ENCODE results near the gene TGFBR2.
"Not testable (repeated sequence)": the region's sequence is repeated elsewhere in the genome, so short reads cannot be mapped to it uniquely, and the experiment has no call there.

The TGFBR2 gene

GRCh38 chr3:30659270-30660130, 53.1 kb downstream of the TGFBR2 start:
- H3K4me1 Mint-ChIP-seq (ENCODE audit: low read depth) = peaks cover 98% of the 10 kb centered on the region
- H3K9me3 Mint-ChIP-seq = no peaks in the 10 kb centered on the region
- no peak for DNase-seq
- H3K4me3 Mint-ChIP-seq = peak overlapping the region; percentile 65
- H3K36me3 Mint-ChIP-seq (ENCODE audit: low read depth) = peaks cover 93% of the 10 kb centered on the region
- peak overlapping the region; percentile 97 for H3K27ac Mint-ChIP-seq
- no peaks in the 10 kb centered on the region for H3K27me3 Mint-ChIP-seq

- no peak for DNase-seq
- H3K4me3 Mint-ChIP-seq = peak overlapping the region; percentile 45
- peak overlapping the region; percentile 91 for H3K27ac Mint-ChIP-seq
- no peaks in the 10 kb centered on the region for H3K27me3 Mint-ChIP-seq
- H3K4me1 Mint-ChIP-seq (ENCODE audit: low read depth) = peaks cover 98% of the 10 kb centered on the region
- H3K36me3 Mint-ChIP-seq (ENCODE audit: low read depth) = peaks cover 93% of the 10 kb centered on the region
- no peaks in the 10 kb centered on the region for H3K9me3 Mint-ChIP-seq
Measured at GRCh38 chr3:30660136-30660535, 53.7 kb downstream of the TGFBR2 start.

- DNase-seq = no peak
- Mint-ChIP-seq H3K36me3 (ENCODE audit: low read depth) (peaks cover 93% of the 10 kb centered on the region), H3K27ac (peak overlapping the region; percentile 91), H3K9me3 (no peaks in the 10 kb centered on the region), H3K27me3 (no peaks in the 10 kb centered on the region), H3K4me1 (ENCODE audit: low read depth) (peaks cover 98% of the 10 kb centered on the region), H3K4me3 (peak overlapping the region; percentile 45)
Measured at GRCh38 chr3:30660656-30661055, 54.3 kb downstream of the TGFBR2 start.

GRCh38 chr3:30661098-30661873, 54.9 kb downstream of the TGFBR2 start:
- DNase-seq = no peak
- Mint-ChIP-seq H3K4me3 (peak overlapping the region; percentile 45), H3K27me3 (no peaks in the 10 kb centered on the region), H3K9me3 (no peaks in the 10 kb centered on the region), H3K4me1 (ENCODE audit: low read depth) (peaks cover 97% of the 10 kb centered on the region), H3K36me3 (ENCODE audit: low read depth) (peaks cover 90% of the 10 kb centered on the region), H3K27ac (peak overlapping the region; percentile 91)

- Mint-ChIP-seq H3K27ac (peak overlapping the region; percentile 91), H3K9me3 (no peaks in the 10 kb centered on the region), H3K4me1 (ENCODE audit: low read depth) (peaks cover 95% of the 10 kb centered on the region), H3K27me3 (no peaks in the 10 kb centered on the region), H3K4me3 (peak overlapping the region; percentile 41), H3K36me3 (ENCODE audit: low read depth) (peaks cover 87% of the 10 kb centered on the region)
- no peak for DNase-seq
Measured at GRCh38 chr3:30662836-30663235, 56.4 kb downstream of the TGFBR2 start.

- H3K27me3 Mint-ChIP-seq = no peaks in the 10 kb centered on the region
- no peaks in the 10 kb centered on the region for H3K9me3 Mint-ChIP-seq
- no peak for DNase-seq
- H3K4me3 Mint-ChIP-seq = peak overlapping the region; percentile 49
- H3K4me1 Mint-ChIP-seq (ENCODE audit: low read depth) = peaks cover 95% of the 10 kb centered on the region
- H3K36me3 Mint-ChIP-seq (ENCODE audit: low read depth) = peaks cover 92% of the 10 kb centered on the region
- peak overlapping the region; percentile 91 for H3K27ac Mint-ChIP-seq
Measured at GRCh38 chr3:30663533-30664241, 57.3 kb downstream of the TGFBR2 start.

GRCh38 chr3:30664459-30664858, 58.1 kb downstream of the TGFBR2 start:
- peak overlapping the region; percentile 91 for H3K27ac Mint-ChIP-seq
- no peak for DNase-seq
- H3K4me1 Mint-ChIP-seq (ENCODE audit: low read depth) = peaks cover 94% of the 10 kb centered on the region
- no peaks in the 10 kb centered on the region for H3K9me3 Mint-ChIP-seq
- H3K27me3 Mint-ChIP-seq = no peaks in the 10 kb centered on the region
- H3K4me3 Mint-ChIP-seq = peak overlapping the region; percentile 49
- peaks cover 92% of the 10 kb centered on the region for H3K36me3 Mint-ChIP-seq (ENCODE audit: low read depth)

GRCh38 chr3:30664884-30665283, 58.5 kb downstream of the TGFBR2 start:
- peaks cover 94% of the 10 kb centered on the region for H3K4me1 Mint-ChIP-seq (ENCODE audit: low read depth)
- H3K27ac Mint-ChIP-seq = peak overlapping the region; percentile 91
- H3K27me3 Mint-ChIP-seq = no peaks in the 10 kb centered on the region
- no peak for DNase-seq
- H3K4me3 Mint-ChIP-seq = peak overlapping the region; percentile 49
- H3K36me3 Mint-ChIP-seq (ENCODE audit: low read depth) = peaks cover 92% of the 10 kb centered on the region
- no peaks in the 10 kb centered on the region for H3K9me3 Mint-ChIP-seq

GRCh38 chr3:30665539-30665938, 59.1 kb downstream of the TGFBR2 start:
- Mint-ChIP-seq H3K36me3 (ENCODE audit: low read depth) (peaks cover 93% of the 10 kb centered on the region), H3K4me3 (peak overlapping the region; percentile 49), H3K9me3 (no peaks in the 10 kb centered on the region), H3K4me1 (ENCODE audit: low read depth) (peaks cover 96% of the 10 kb centered on the region), H3K27me3 (no peaks in the 10 kb centered on the region), H3K27ac (peak overlapping the region; percentile 91)
- DNase-seq = no peak

GRCh38 chr3:30666572-30667279, 60.3 kb downstream of the TGFBR2 start:
- DNase-seq = no peak
- H3K27ac Mint-ChIP-seq = peak overlapping the region; percentile 93
- H3K36me3 Mint-ChIP-seq (ENCODE audit: low read depth) = peaks cover 93% of the 10 kb centered on the region
- no peaks in the 10 kb centered on the region for H3K27me3 Mint-ChIP-seq
- H3K9me3 Mint-ChIP-seq = no peaks in the 10 kb centered on the region
- H3K4me1 Mint-ChIP-seq (ENCODE audit: low read depth) = peaks cover 96% of the 10 kb centered on the region
- H3K4me3 Mint-ChIP-seq = peak overlapping the region; percentile 45

GRCh38 chr3:30667280-30667651, 60.9 kb downstream of the TGFBR2 start:
- Mint-ChIP-seq H3K9me3 (no peaks in the 10 kb centered on the region), H3K27ac (peak overlapping the region; percentile 88), H3K4me1 (ENCODE audit: low read depth) (peaks cover 96% of the 10 kb centered on the region), H3K36me3 (ENCODE audit: low read depth) (peaks cover 93% of the 10 kb centered on the region), H3K27me3 (no peaks in the 10 kb centered on the region), H3K4me3 (no peak overlapping the region)
- no peak for DNase-seq

GRCh38 chr3:30668051-30668609, 61.7 kb downstream of the TGFBR2 start:
- Mint-ChIP-seq H3K27me3 (no peaks in the 10 kb centered on the region), H3K27ac (peak overlapping the region; percentile 71), H3K36me3 (ENCODE audit: low read depth) (peaks cover 93% of the 10 kb centered on the region), H3K9me3 (no peaks in the 10 kb centered on the region), H3K4me3 (no peak overlapping the region), H3K4me1 (ENCODE audit: low read depth) (peaks cover 95% of the 10 kb centered on the region)
- no peak for DNase-seq

GRCh38 chr3:30669360-30669934, 63.0 kb downstream of the TGFBR2 start:
- H3K4me3 Mint-ChIP-seq, DNase-seq: not testable (repeated sequence)
- peak overlapping the region; percentile 74 for H3K27ac Mint-ChIP-seq

More at GRCh38 chr3:30669360-30669934, 63.0 kb downstream of the TGFBR2 start:
- H3K9me3 Mint-ChIP-seq, H3K27me3 Mint-ChIP-seq: not testable (repeated sequence)
- H3K4me1 Mint-ChIP-seq (ENCODE audit: low read depth) = peaks cover 95% of the 10 kb centered on the region
- peaks cover 94% of the 10 kb centered on the region for H3K36me3 Mint-ChIP-seq (ENCODE audit: low read depth)

Measured in activated T-cell treated with anti-CD3 and anti-CD28 coated beads, Interleukin-2, amount 50 U/mL, for 24 hours (primary cell).